ENCODE data around the gene UBR3.
A peak's percentile ranks its signal among the peaks of the same experiment; 100 is the strongest.
"Not testable (repeated sequence)": the region's sequence is repeated elsewhere in the genome, so short reads cannot be mapped to it uniquely, and the experiment has no call there.

The UBR3 gene

DNA sequence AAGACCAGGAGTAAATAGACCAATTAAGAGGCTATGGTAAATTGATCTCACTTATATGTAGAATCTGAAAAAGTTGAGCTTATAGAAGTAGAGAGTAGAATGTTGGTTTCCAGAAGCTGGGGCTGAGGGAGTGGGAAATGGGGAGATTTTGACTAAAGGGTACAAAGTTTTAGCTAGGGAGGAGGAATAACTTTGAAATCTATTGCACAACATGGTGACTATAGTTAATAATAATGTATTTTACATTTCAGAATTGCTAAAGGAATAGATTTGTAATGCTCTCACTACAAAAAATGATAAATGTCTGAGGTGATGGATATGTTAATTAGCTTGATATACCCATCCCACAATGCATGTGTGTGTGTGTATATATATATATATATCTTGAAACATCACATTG is 82.1 kb downstream of the UBR3 start:
- in situ Hi-C loops (cut with HindIII; ENCODE audit: low pct_ligation_motif_present, low pct_unique_long_range_greater_than_20kb, low sequenced_read_pairs): no loop called here
- DNase-seq: no peak

DNA sequence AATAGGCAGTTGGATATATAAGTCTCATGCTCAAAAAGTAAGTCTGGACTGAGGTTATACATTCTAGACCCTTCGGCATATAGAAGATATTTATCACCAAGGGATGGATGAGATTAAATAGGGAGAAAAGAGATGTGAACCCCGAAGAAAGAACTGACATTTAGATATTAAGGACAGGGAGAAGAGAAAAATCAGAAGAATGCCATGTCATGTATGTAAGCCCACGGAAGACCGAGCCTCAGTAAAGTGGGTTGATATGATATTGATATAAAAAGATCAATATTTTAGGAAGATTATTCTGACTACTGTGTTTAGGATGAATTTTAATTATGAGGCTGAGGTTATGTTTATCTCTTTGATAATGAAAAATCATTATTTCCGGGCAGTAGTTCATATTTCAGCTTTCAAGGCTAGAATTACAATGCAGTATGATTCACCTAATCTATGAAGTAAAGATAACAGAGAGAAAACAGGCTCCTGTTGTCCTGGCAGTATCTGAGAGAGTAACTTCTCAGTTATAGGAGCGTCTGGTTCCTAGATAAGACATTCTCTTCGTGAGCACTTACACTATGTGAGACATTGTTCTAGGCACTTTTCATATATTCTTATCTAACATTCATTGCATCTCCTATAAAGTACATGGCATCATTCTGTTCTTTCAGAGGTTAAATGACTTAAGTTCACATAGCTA is 83.0 kb downstream of the UBR3 start:
- no peak for DNase-seq
- in situ Hi-C loops (cut with HindIII; ENCODE audit: low pct_ligation_motif_present, low pct_unique_long_range_greater_than_20kb, low sequenced_read_pairs): no loop called here

DNA sequence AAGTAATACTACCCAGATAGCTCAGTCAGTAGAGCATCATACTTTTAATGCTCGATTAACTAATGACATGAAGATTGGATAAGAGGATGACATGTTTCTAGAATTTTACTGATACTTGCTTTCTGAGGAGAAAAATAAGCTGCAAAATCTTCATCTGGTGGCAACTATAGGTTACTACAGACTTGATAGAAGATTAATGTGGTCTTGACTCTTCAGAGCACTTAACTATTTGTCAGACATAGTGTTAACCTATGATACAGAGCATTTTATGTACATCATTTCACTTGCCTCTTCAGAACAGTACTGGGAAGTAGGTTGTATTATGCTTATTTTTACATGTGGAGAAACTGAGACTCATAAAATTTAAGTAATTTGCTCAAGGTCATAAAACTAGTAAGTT is 83.9 kb downstream of the UBR3 start:
- in situ Hi-C loops (cut with HindIII; ENCODE audit: low pct_ligation_motif_present, low pct_unique_long_range_greater_than_20kb, low sequenced_read_pairs): no loop called here
- no peak for DNase-seq

DNA sequence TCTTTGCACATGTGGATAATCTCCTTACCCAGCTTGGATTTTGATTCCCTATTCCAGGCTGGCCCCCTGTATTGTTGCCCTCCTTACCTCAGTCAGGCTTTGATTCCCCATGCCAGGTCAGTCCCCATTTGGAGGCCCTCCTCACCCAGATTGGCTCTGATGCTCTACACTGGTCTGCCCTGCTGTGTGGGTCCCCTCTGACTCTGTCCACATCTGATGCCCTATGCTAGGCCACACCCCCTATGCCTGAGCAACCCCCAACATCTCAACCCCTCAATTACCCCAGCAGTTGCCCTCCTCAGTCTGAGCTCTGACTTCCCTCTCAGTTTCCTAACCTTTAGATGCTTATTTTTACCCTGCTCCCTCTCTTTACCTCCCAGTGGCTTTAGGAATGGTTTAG is 89.4 kb downstream of the UBR3 start:
- in situ Hi-C loops (cut with HindIII; ENCODE audit: low pct_ligation_motif_present, low pct_unique_long_range_greater_than_20kb, low sequenced_read_pairs): no loop called here
- DNase-seq: no peak

DNA sequence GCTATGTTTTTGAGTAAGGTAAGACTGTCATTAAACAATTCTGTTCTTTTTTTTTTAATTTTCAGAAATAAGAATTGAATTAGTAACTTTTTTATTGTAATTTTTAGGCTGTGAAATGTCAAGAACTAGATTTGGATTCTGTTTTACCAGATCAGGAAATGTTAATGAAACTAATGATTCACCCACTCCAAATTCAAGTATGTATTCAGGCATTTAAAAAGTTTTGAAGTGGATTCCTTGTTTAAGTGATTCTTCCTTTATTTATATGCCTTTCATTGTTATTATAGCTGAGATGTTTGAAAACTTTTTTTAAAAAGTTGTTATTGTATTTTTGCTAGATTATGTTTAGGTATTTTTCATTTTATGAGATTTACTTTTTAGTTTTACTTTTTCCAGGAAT is 96.7 kb downstream of the UBR3 start:
- in situ Hi-C loops (cut with HindIII; ENCODE audit: low pct_ligation_motif_present, low pct_unique_long_range_greater_than_20kb, low sequenced_read_pairs): no loop called here
- no peak for DNase-seq

DNA sequence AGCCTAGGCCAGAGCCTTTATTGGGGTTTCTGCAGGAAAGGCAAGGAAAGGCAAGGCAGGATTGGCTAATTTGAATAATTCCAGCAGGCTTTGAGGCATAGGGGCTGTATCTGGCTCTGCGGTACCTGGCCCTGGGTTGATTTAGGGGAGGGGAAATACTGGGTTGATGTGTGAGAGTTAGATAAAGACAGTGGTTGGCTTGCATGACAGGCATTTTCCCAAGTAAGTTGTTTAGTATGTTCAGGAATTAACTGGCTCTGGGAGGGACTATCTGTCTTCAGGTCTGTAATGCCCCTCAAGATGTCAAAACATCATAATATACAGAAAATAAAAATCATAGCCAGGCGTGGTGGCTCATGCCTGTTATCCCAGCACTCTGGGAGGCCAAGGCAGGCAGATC is 98.7 kb downstream of the UBR3 start:
- no peak for DNase-seq
- in situ Hi-C loops (cut with HindIII; ENCODE audit: low pct_ligation_motif_present, low pct_unique_long_range_greater_than_20kb, low sequenced_read_pairs): no loop called here

DNA sequence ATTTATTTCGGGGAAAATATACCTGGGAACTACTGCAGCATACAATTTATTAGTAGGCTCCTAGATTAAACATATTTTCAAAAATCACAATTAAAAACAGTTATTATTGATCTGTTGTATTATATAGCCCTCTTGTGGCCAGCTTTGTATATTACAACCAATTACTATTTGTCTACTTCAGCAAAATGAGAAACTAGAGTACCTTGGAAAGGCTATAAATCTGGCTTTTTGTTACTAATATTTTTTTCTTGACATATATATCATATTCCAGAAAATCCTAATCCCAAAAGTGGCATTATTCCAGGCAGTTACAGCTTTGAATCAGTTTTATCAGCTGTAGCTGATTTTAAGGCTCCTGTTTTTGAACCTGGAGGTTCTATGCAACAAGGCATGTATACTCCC is 101.2 kb downstream of the UBR3 start:
- DNase-seq: peak; percentile 70
- in situ Hi-C loops (cut with HindIII; ENCODE audit: low pct_ligation_motif_present, low pct_unique_long_range_greater_than_20kb, low sequenced_read_pairs): no loop called here

DNA sequence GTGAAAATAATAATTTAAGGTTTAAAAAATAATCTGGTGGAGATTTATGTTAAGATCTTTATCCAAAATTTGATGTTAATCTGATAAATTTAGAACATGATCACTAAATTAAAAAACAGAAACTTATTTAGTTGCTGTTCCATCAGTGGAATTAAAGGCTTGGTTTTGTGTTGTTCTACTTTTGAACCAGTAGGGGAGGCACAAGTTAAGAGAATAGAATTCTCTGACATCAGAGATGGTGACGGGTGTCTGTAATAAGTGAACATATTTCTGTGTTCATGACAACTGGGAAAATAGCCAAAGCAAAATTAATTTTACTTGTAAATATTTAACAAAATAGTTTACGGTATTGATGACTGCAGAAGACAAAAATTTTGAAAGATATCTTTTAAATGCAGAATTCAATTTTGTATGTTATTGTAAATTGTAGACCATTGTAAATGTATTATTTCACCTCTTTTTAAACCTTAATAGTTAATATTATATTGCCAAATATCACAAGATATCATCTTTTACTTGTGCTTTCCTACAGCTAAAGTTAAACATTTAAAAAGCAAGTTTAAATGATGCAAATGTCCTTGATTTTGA is 106.0 kb downstream of the UBR3 start:
- in situ Hi-C loops (cut with HindIII; ENCODE audit: low pct_ligation_motif_present, low pct_unique_long_range_greater_than_20kb, low sequenced_read_pairs): no loop called here
- peak; percentile 70 for DNase-seq

DNA sequence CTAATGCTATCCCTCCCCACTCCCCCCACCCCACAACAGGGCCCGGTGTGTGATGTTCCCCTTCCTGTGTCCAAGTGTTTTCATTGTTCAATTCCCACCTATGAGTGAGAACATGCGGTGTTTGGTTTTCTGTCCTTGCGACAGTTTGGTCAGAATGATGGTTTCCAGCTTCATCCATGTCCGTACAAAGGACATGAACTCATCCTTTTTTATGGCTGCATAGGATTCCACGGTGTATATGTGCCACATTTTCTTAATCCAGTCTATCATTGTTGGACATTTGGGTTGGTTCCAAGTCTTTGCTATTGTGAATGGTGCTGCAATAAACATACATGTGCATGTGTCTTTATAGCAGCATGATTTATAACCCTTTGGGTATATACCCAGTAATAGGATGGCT is 109.4 kb downstream of the UBR3 start:
- in situ Hi-C loops (cut with HindIII; ENCODE audit: low pct_ligation_motif_present, low pct_unique_long_range_greater_than_20kb, low sequenced_read_pairs); DNase-seq: not testable (repeated sequence)

DNA sequence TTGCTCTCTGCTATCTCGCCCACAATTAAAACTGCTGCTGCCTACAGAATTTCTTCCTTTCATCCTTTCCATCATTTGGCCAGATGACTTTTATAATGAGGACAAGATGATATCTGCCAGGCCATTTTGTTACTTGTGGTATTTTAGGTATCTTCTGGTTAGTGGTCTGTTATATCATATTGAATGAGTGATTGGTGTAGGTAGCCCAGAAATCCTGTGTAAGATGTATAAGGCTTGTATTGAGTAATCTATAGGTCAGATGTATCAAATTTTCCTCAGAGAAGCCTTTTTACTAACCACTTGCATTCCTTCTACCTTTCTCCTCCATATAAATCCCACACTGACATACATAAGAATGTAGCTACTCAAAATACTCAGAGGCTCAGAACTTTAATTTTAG is 118.3 kb downstream of the UBR3 start:
- in situ Hi-C loops (cut with HindIII; ENCODE audit: low pct_ligation_motif_present, low pct_unique_long_range_greater_than_20kb, low sequenced_read_pairs): no loop called here
- DNase-seq: no peak

DNA sequence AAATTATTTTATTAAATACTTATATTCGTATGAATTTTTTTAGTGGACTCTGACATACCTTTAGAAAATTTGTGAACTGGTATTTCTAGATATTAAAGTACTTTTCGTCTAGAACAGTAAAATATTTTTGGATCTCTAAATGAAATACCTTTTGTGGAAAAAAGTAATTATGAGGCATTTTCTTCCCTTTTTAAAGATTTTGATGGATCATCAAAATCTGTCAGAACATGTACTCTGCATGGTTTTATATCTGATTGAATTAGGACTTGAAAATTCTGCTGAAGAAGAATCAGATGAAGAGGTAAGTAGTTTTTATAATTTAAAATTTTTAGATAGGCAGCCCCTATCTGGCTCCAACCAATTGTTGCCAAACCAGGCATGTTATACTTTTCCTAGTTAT is 118.8 kb downstream of the UBR3 start:
- in situ Hi-C loops (cut with HindIII; ENCODE audit: low pct_ligation_motif_present, low pct_unique_long_range_greater_than_20kb, low sequenced_read_pairs): no loop called here
- DNase-seq: no peak

DNA sequence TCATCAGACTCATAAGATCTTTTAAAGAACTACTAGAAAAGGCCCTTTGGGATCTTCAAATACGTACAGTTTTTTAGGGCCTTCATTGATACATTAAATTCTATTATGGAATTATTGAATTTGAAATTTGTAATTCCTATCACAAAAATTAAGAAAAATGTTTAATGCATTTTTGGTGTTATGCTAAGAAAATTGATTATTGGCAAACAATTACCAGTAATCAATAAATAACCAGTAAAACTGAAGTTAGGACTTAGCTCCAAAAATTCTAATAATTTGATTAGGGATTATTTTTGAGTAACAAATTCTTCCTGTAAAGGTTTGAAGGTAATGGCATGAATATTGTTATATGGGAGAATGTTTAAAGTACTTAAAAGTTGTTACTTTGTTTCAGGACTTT is 119.3 kb downstream of the UBR3 start:
- DNase-seq: no peak
- in situ Hi-C loops (cut with HindIII; ENCODE audit: low pct_ligation_motif_present, low pct_unique_long_range_greater_than_20kb, low sequenced_read_pairs): no loop called here

DNA sequence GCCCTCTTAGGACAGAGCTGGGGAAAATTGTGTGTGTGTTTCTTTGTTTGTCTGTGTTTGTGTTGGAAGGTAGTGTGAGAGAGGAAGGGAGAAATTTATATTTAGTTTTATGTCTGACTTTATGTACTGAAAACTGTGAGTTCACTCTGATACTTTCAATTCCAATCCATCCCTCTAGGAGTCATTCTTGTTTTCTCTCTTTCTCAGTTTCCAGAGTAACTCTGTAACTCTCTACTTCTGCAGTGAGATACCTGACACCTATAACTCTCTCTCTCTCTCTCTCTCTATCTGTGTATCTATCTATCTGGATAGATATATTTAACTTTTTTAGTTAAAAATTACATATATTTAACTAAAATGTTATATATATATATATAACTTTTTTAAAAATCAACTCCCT is 128.7 kb downstream of the UBR3 start:
- in situ Hi-C loops (cut with HindIII; ENCODE audit: low pct_ligation_motif_present, low pct_unique_long_range_greater_than_20kb, low sequenced_read_pairs): no loop called here
- no peak for DNase-seq

DNA sequence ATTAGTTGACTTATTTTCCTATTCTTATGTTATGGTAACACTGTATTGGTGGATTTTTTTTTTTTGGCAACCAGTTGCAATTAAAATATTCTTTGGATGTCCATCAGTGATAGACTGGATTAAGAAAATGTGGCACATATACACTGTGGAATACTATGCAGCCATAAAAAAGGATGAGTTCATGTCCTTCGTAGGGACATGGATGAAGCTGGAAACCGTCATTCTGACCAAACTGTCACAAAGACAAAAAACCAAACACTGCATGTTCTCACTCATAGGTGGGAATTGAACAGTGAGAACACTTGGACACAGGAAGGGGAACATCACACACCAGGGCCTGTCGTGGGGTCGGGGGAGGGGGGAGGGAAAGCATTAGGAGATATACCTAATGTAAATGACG is 130.0 kb downstream of the UBR3 start:
- in situ Hi-C loops (cut with HindIII; ENCODE audit: low pct_ligation_motif_present, low pct_unique_long_range_greater_than_20kb, low sequenced_read_pairs); DNase-seq: not testable (repeated sequence)

DNA sequence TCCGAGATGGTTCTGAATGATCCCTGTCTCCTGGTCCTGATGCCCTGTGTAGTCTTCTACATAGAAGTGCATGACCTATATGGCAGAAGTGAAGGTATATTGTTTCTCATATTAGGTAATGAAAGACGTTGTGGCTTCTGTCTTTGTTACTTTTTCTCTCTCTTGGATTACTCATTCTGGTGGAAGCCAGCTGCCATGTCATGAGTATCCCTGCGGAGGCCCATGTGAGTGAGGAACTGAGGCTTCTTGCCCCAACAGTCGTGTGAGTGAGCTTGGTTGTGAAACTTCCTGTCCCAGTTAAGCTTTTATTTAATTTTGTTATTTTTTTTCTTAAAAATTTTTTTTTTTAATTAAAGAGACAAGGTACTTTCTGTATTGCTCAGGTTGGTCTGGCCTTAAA is 134.7 kb downstream of the UBR3 start:
- DNase-seq: no peak
- in situ Hi-C loops (cut with HindIII; ENCODE audit: low pct_ligation_motif_present, low pct_unique_long_range_greater_than_20kb, low sequenced_read_pairs): no loop called here

DNA sequence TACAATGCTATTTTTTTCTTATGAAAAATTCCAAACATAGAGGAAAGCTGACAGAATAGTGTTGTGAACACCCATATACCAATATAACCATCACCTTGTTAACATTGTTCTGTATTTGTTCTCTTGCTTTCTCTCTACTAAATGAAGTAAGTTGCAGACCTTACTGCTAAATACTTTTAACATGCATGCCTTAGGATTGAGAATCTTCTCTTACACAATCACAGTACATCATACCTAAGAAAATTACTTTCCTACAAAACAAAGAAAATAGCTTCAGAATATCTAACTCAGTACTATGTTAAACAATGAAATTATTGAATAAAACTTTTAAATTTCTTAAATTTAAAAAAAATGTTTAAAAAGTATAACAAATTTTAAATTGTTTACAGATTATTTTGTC is 136.5 kb downstream of the UBR3 start:
- no peak for DNase-seq
- in situ Hi-C loops (cut with HindIII; ENCODE audit: low pct_ligation_motif_present, low pct_unique_long_range_greater_than_20kb, low sequenced_read_pairs): no loop called here

DNA sequence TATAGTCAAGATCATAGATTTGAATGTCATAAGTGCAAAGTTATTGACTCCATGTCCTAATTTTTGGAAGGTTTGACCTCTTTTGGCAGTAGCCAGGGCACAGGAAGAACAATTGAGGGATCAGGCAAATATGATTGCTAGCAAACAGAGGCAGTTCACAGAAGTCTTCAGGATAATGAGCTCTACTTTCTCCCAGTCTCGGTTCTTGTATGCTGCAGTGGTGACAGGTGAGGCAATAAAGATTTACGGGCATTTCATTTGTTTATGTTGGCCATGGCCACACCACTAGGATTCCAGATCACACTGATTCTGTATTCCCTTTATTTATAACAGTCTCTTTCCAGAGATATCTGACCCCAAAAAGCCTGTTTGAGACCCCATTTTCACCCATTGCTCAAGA is 137.5 kb downstream of the UBR3 start:
- in situ Hi-C loops (cut with HindIII; ENCODE audit: low pct_ligation_motif_present, low pct_unique_long_range_greater_than_20kb, low sequenced_read_pairs): no loop called here
- DNase-seq: no peak

DNA sequence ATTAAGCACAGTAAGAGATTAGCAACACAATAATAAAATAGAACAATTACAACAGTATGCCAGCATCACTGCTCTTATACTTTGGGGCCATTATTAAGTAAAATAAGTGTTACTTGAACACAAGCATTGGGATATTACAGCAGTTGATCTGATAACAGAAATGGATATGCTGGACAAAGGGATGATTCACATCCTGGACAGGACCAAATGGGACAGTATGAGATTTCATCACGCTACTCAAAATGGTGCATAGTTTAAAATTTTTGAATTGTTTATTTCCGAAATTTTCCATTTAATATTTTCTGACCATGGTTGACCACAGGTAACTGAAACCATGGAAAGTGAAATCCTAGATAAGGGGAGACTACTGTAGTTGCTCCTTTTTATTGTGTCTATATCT is 138.2 kb downstream of the UBR3 start:
- in situ Hi-C loops (cut with HindIII; ENCODE audit: low pct_ligation_motif_present, low pct_unique_long_range_greater_than_20kb, low sequenced_read_pairs): no loop called here
- no peak for DNase-seq

DNA sequence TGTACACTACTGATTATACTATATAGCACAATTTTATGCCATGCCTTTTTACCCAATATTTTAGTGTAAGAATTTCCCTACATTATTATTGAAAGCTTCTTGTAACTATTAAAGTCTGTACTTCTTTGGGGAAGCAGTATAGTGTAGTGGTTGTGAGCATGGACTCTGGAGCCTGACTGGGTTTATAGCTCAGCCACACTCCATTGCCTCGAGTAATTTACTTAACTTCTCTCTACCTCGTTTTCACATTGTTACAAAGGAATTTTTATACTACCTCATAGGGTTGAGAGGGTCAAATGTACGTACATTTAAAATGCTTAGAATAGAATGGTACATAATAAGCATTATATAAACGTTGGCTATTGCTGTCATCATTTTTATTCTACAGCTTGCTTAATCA is 139.2 kb downstream of the UBR3 start:
- in situ Hi-C loops (cut with HindIII; ENCODE audit: low pct_ligation_motif_present, low pct_unique_long_range_greater_than_20kb, low sequenced_read_pairs): no loop called here
- no peak for DNase-seq

DNA sequence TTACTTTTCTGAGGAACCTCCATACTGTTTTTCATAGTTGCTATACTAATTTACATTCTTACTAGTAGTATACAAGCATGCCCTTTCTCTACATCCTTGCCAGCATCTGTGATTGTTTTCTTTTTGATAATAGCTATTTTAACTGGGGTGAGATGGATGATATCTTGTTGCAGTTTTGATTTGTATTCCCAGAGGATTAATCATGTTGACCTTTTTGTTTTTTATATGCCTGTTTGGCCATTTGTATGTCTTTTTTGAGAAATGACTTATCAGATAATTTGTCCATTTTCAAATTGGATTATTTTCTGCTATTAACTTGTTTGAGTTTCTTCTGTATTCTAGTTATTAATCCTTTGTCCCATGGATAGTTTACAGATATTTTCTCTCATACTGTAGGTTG is 141.5 kb downstream of the UBR3 start:
- in situ Hi-C loops (cut with HindIII; ENCODE audit: low pct_ligation_motif_present, low pct_unique_long_range_greater_than_20kb, low sequenced_read_pairs): no loop called here

DNA sequence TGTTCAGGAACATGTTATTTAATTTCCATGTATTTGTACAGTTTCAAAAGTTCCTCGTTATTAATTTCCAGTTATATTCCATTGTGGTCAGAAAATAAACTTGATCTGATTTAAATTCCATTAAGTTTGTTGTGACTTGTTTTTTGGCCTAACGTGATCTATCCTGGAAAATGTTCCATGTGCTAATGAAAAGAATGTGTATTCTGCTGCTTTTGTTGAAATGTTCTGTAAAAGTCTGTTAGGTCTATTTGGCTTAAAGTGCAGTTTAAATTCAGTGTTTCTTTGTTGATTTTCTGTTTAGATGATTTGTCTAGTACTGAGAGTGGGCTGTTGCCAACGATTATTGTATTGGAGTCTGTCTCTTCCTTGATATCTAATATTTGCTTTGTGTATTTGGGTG is 148.0 kb downstream of the UBR3 start:
- no peak for DNase-seq
- in situ Hi-C loops (cut with HindIII; ENCODE audit: low pct_ligation_motif_present, low pct_unique_long_range_greater_than_20kb, low sequenced_read_pairs): no loop called here

More for the DNA sequence above, 141.5 kb downstream of the UBR3 start:
- no peak for DNase-seq
